Colonic mucosa (tissue), 4 donors: Measurements from ENCODE around the gene TLX1. TPM values are rescaled to one million over a fixed set of nuclear protein-coding genes. Genes with fewer than 3 reads are reported as not detected.

Experiments used
- DNase-seq: peaks from one replicate; pipeline ENCODE4 v3.0.0-alpha.2; 2020
- H3K27ac ChIP-seq: fragments of 200-600 bp; one replicate; pipeline ENCODE4 v1.8.0; 2021
- H3K27me3 ChIP-seq: fragments of 200-600 bp; one replicate; pipeline ENCODE4 v1.8.0; 2021
- H3K36me3 ChIP-seq: fragments of 200-600 bp; one replicate; pipeline ENCODE4 v1.8.0; 2021
- H3K4me1 ChIP-seq: fragments of 200-600 bp; one replicate; pipeline ENCODE4 v1.8.0; 2021; ENCODE audit warnings: mild to moderate bottlenecking
- H3K4me3 ChIP-seq: fragments of 200-600 bp; one replicate; pipeline ENCODE4 v1.8.0; 2021
- H3K9ac ChIP-seq, 2 donors: one replicate each; pipeline ENCODE4 v1.7.0; 2013; ENCODE audit warnings: control low read depth in 2 of 2, low read depth in 2 of 2, low read length in 2 of 2
- H3K9me3 ChIP-seq: fragments of 200-600 bp; one replicate; pipeline ENCODE4 v1.8.0; 2021
- intact Hi-C: fragments of 100-400 bp; cut with DNase I; formaldehyde crosslinking; loops from one replicate; pipeline ENCODE4 v1.14.1; 2022
- total RNA-seq, 2 donors: library from RNA; stranded (reverse); fragmentation: NEBNext Ultra II Directional in 1 of 2; extraction: Animal tissue kit (Norgen Biotek cat#: 25700) in 1 of 2; gene quantifications; one replicate each; pipeline ENCODE4 v1.2.1, GENCODE V29; 2021
- TF ChIP-seq, protein P1 (sequence below): fragments of 200-600 bp; IDR thresholded peaks from one replicate; pipeline ENCODE4 v1.8.0; 2022; ENCODE audit warnings: antibody characterized with exemption, mild to moderate bottlenecking
- donor health status: healthy.
- donor health status: DM: no; HTN: no; CAD: no.
- donor health status: DM: no; HTN: no; CAD: no.

Gene TLX1
- total RNA-seq, 2 donors from 2014 or later, result 0.21 to 0.52 TPM

GRCh38 chr10:101112799-101113594 lies 18.1 kb upstream of the TLX1 start:
- no peaks in the 10 kb centered on the region for H3K4me1 ChIP-seq
- intact Hi-C loops, result no loop called here
- no peaks in the 10 kb centered on the region for H3K36me3 ChIP-seq
- DNase-seq, result no peak
- H3K4me3 ChIP-seq, result no peak overlapping the region
- TF ChIP-seq, protein P1, sequence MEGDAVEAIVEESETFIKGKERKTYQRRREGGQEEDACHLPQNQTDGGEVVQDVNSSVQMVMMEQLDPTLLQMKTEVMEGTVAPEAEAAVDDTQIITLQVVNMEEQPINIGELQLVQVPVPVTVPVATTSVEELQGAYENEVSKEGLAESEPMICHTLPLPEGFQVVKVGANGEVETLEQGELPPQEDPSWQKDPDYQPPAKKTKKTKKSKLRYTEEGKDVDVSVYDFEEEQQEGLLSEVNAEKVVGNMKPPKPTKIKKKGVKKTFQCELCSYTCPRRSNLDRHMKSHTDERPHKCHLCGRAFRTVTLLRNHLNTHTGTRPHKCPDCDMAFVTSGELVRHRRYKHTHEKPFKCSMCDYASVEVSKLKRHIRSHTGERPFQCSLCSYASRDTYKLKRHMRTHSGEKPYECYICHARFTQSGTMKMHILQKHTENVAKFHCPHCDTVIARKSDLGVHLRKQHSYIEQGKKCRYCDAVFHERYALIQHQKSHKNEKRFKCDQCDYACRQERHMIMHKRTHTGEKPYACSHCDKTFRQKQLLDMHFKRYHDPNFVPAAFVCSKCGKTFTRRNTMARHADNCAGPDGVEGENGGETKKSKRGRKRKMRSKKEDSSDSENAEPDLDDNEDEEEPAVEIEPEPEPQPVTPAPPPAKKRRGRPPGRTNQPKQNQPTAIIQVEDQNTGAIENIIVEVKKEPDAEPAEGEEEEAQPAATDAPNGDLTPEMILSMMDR, result no peak
- no peak overlapping the region for H3K9ac ChIP-seq
- H3K27ac ChIP-seq, result no peak overlapping the region
- no peaks in the 10 kb centered on the region for H3K27me3 ChIP-seq
- no peaks in the 10 kb centered on the region for H3K9me3 ChIP-seq

DNA sequence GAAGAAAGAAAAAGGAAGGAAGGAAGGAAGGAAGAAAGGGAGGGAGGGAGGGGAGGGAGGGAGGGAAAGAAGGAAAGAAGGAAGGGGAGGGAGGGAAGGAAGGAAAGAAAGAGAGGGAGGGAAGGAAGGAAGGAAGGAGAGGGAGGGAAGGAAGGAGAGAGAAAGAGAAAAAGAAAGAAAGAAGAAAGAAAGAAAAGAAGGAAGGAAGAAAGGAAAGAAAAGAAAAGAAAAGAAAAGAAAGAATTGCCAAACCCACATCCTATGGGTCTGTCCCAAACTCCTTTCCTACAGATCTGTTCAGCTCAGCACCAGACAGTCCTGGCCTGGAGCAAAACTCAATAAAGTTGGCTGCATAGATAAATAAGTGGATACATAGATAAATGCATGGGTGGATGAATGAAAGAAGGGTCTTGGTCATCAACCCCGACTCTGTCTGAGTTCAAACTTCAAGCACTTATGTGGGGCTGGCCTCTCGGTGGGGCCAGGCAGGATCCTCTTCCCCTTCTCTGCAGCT lies 17.2 kb upstream of the TLX1 start:
- Histone ChIP-seq H3K4me1 (no peaks in the 10 kb centered on the region), H3K4me3 (no peak overlapping the region), H3K9me3 (no peaks in the 10 kb centered on the region), H3K9ac (no peak overlapping the region), H3K36me3 (no peaks in the 10 kb centered on the region), H3K27me3 (no peaks in the 10 kb centered on the region), H3K27ac (no peak overlapping the region)
- intact Hi-C loops, result no loop called here
- TF ChIP-seq, protein P1, result no peak
- no peak for DNase-seq

GRCh38 chr10:101114646-101115045 lies 16.5 kb upstream of the TLX1 start:
- Histone ChIP-seq H3K27ac (no peak overlapping the region), H3K9me3 (no peaks in the 10 kb centered on the region), H3K27me3 (no peaks in the 10 kb centered on the region), H3K4me3 (no peak overlapping the region), H3K36me3 (no peaks in the 10 kb centered on the region), H3K9ac (no peak overlapping the region), H3K4me1 (no peaks in the 10 kb centered on the region)
- no peak for DNase-seq
- TF ChIP-seq, protein P1, result no peak
- intact Hi-C loops, result no loop called here

DNA sequence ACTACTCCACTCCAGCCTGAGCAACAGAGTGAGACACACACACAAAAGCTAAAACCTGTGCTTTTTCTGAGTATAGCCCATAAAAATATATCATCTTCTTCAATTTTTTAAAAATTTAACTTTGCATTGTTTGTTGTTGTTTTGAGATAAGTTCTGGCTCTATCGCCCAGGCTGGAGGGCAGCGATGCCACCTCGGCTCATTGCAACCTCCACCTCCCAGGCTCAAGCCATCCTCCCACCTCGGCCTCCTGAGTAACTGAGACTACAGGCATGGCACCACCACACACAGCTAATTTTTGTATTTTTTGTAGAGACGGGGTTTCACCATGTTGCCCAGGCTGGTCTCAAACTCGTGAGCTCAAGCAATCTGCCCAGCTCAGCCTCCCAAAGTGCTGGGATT lies 14.3 kb upstream of the TLX1 start:
- Histone ChIP-seq H3K27me3 (peaks cover 2% of the 10 kb centered on the region), H3K36me3 (no peaks in the 10 kb centered on the region), H3K4me1 (peaks cover 3% of the 10 kb centered on the region), H3K4me3 (no peak overlapping the region), H3K27ac (no peak overlapping the region), H3K9me3 (no peaks in the 10 kb centered on the region), H3K9ac (no peak overlapping the region)
- TF ChIP-seq, protein P1, result no peak
- DNase-seq, result no peak
- intact Hi-C loops, result no loop called here

DNA sequence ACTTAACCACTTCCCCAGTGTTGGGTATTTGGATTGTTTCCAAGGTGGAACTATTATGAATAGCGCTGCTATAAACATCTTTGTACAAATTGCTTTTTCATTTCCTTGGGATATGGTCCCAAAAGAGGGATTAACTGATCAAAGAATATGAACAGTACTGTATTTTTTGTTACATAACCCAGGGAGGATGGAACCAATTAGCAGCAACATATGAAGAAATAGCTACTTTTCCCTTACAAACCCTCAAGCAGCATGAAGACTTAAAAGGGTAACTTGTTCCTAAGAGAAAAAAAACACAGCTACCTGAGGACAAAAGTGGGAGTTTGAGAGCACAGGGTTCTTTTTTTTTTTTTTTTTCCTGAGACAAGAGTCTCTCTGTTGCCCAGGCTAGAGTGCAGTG lies 13.1 kb upstream of the TLX1 start:
- H3K27me3 ChIP-seq, result peaks cover 14% of the 10 kb centered on the region
- TF ChIP-seq, protein P1, result no peak
- intact Hi-C loops, result no loop called here

More for the DNA sequence above, 13.1 kb upstream of the TLX1 start:
- no peak for DNase-seq
- Histone ChIP-seq H3K4me1 (peaks cover 9% of the 10 kb centered on the region), H3K9me3 (no peaks in the 10 kb centered on the region), H3K4me3 (no peak overlapping the region), H3K36me3 (no peaks in the 10 kb centered on the region), H3K27ac (no peak overlapping the region), H3K9ac (no peak overlapping the region)
